HCT116 (cell line): Measurements from ENCODE around the gene KNL1. TPM values are rescaled to one million over a fixed set of nuclear protein-coding genes. Genes with fewer than 3 reads are reported as not detected.

Experiments used
- ATAC-seq: fragments of 200-7000 bp; cut with Tn5 transposase; 2 replicates; pipeline ENCODE4 v1.9.1; 2020; ENCODE audit warnings: mild to moderate bottlenecking, moderate library complexity
- BruUV-seq: library from RNA; stranded (reverse); fragments of 400-500 nt; replicated peaks from 2 replicates; lab custom pipeline; 2021; lab: Mats Ljungman, UMichigan
- CTCF ChIA-PET: fragments of 300-600 bp; sonication (Branson Sonifier 250); formaldehyde crosslinking; loops from one replicate; lab custom pipeline; 2021; ENCODE audit warnings: antibody characterized with exemption; lab: Charles Lee
- POLR2A ChIA-PET: fragments of 300-600, 350-600 bp; sonication (Branson Sonifier 250); formaldehyde crosslinking; loops from one replicate; lab custom pipeline; 2021; ENCODE audit warnings: antibody characterized with exemption; lab: Charles Lee
- RAD21 ChIA-PET, 2 experiments: fragments of 300-600 bp; sonication (Branson Sonifier 250); formaldehyde crosslinking; loops; one replicate each; lab custom pipeline; 2023; ENCODE audit warnings: low total read pairs in 2 of 2; ENCODE audit not compliant: uncharacterized antibody in 2 of 2, unreplicated experiment in 2 of 2, low non-redundant PET in 1 of 2; lab: Charles Lee
- DNase-seq: peaks from one replicate; pipeline ENCODE4 v3.0.0-alpha.2; 2010; ENCODE audit warnings: low read depth, low spot score
- H2AFZ ChIP-seq: fragments of 200-600 bp; shearing (Covaris generic), sonication (generic); 2 replicates; pipeline ENCODE4 v1.6.1; 2017; ENCODE audit warnings: low read depth, mixed run types, mixed read lengths, antibody characterized with exemption, low read length; ENCODE audit not compliant: poor library complexity, severe bottlenecking
- H3K27ac ChIP-seq: 2 replicates; pipeline ENCODE4 v1.5.1; 2012; ENCODE audit warnings: low read depth, low read length
- H3K27me3 ChIP-seq: fragments of 200-600 bp; sonication (generic); 2 replicates; pipeline ENCODE4 v1.6.1; 2016; ENCODE audit warnings: mixed run types, low read length, mixed read lengths; ENCODE audit not compliant: insufficient read depth
- H3K36me3 ChIP-seq, 2 experiments: fragments of 200-500 bp in 1 of 2; fragments of 200-600 bp in 1 of 2; sonication (Bioruptor generic) in 1 of 2; sonication (generic) in 1 of 2; 2 replicates each; pipeline versions ENCODE4 v1.5.1 to v1.6.1; 2014 to 2016; ENCODE audit warnings: low read length in 2 of 2, inconsistent platforms in 1 of 2, mixed read lengths in 1 of 2, mixed run types in 1 of 2; ENCODE audit not compliant: insufficient read depth in 2 of 2, control insufficient read depth in 1 of 2
- H3K4me1 ChIP-seq, 2 experiments: fragments of 200-600 bp in 1 of 2; sonication (generic) in 1 of 2; 2 replicates each; pipeline versions ENCODE4 v1.5.1 to v1.6.1; 2012 to 2017; ENCODE audit warnings: low read length in 2 of 2, inconsistent platforms in 1 of 2, mild to moderate bottlenecking in 1 of 2, mixed read lengths in 1 of 2, mixed run types in 1 of 2, moderate library complexity in 1 of 2; ENCODE audit not compliant: insufficient read depth in 2 of 2, control insufficient read depth in 1 of 2
- H3K4me2 ChIP-seq: fragments of 200-600 bp; sonication (generic); 2 replicates; pipeline ENCODE4 v1.6.1; 2017; ENCODE audit warnings: mixed run types, low read length, mixed read lengths
- H3K4me3 ChIP-seq, 2 experiments: fragments of 200-600 bp in 1 of 2; sonication (generic) in 1 of 2; replicated peaks in 1 of 2; 2 replicates each; pipeline ENCODE4 v1.5.1; 2011 to 2016; ENCODE audit warnings: low read length in 2 of 2, control low read depth in 1 of 2, low read depth in 1 of 2, mild to moderate bottlenecking in 1 of 2, mixed read lengths in 1 of 2, mixed run types in 1 of 2
- H3K79me2 ChIP-seq: fragments of 200-600 bp; sonication (generic); 2 replicates; pipeline ENCODE4 v1.6.1; 2017; ENCODE audit warnings: mild to moderate bottlenecking, mixed run types, low read length, moderate library complexity, mixed read lengths; ENCODE audit not compliant: insufficient read depth
- H3K9ac ChIP-seq: fragments of 200-600 bp; sonication (generic); 2 replicates; pipeline ENCODE4 v1.6.1; 2016; ENCODE audit warnings: low read length, mixed read lengths
- H3K9me2 ChIP-seq: fragments of 200-600 bp; sonication (generic), shearing (Covaris generic); 2 replicates; pipeline ENCODE4 v1.6.1; 2017; ENCODE audit warnings: mixed run types, mild to moderate bottlenecking, moderate library complexity; ENCODE audit not compliant: insufficient read depth
- H3K9me3 ChIP-seq, 2 experiments: fragments of 200-500 bp in 1 of 2; fragments of 200-600 bp in 1 of 2; sonication (Bioruptor generic) in 1 of 2; sonication (generic) in 1 of 2; 2 replicates each; pipeline ENCODE4 v1.6.1; 2014 to 2017; ENCODE audit warnings: low read length in 2 of 2, mixed read lengths in 2 of 2, inconsistent platforms in 1 of 2, low read depth in 1 of 2, mild to moderate bottlenecking in 1 of 2, mixed run types in 1 of 2, moderate library complexity in 1 of 2; ENCODE audit not compliant: control insufficient read depth in 1 of 2, insufficient read depth in 1 of 2
- H4K20me1 ChIP-seq: fragments of 200-600 bp; sonication (generic), shearing (Covaris generic); 2 replicates; pipeline ENCODE4 v1.6.1; 2017; ENCODE audit warnings: mixed run types, mild to moderate bottlenecking, moderate library complexity; ENCODE audit not compliant: insufficient read depth
- ATF3 ChIP-seq: IDR thresholded peaks from 2 replicates; pipeline ENCODE4 v1.6.1; 2012
- CBX3 ChIP-seq: IDR thresholded peaks from 2 replicates; pipeline ENCODE4 v1.6.1; 2012; ENCODE audit warnings: low read depth
- CEBPB ChIP-seq: IDR thresholded peaks from 2 replicates; pipeline ENCODE4 v1.6.1; 2012; ENCODE audit warnings: low read depth
- EGR1 ChIP-seq: IDR thresholded peaks from 2 replicates; pipeline ENCODE4 v1.6.1; 2012; ENCODE audit warnings: low read depth
- ELF1 ChIP-seq: IDR thresholded peaks from 2 replicates; pipeline ENCODE4 v1.6.1; 2012; ENCODE audit warnings: low read depth, borderline replicate concordance
- EZH2phosphoT487 ChIP-seq: fragments of 200-600 bp; IDR thresholded peaks from 2 replicates; pipeline ENCODE4 v1.6.1; 2018; ENCODE audit warnings: antibody characterized with exemption, borderline replicate concordance
- FOSL1 ChIP-seq: IDR thresholded peaks from 2 replicates; pipeline ENCODE4 v1.6.1; 2012; ENCODE audit warnings: low read depth
- MAX ChIP-seq: IDR thresholded peaks from 2 replicates; pipeline ENCODE4 v1.6.1; 2012
- POLR2A ChIP-seq: IDR thresholded peaks from 2 replicates; pipeline ENCODE4 v1.7.0; 2011; ENCODE audit warnings: borderline replicate concordance; ENCODE audit not compliant: insufficient read depth, insufficient read length; ENCODE audit errors: extremely low read depth
- RAD21 ChIP-seq: IDR thresholded peaks from 2 replicates; pipeline ENCODE4 v1.6.1; 2012; ENCODE audit warnings: low read depth, mild to moderate bottlenecking
- SP1 ChIP-seq: IDR thresholded peaks from 2 replicates; pipeline ENCODE4 v1.6.1; 2012; ENCODE audit warnings: low read depth
- TCF7L2 ChIP-seq: IDR thresholded peaks from 2 replicates; pipeline ENCODE4 v1.7.0; 2011; ENCODE audit warnings: borderline replicate concordance, inconsistent platforms; ENCODE audit not compliant: insufficient read depth, insufficient read length; ENCODE audit errors: extremely low read depth
- YY1 ChIP-seq: IDR thresholded peaks from 2 replicates; pipeline ENCODE4 v1.6.1; 2011; ENCODE audit warnings: low read length, low read depth, moderate library complexity, mild to moderate bottlenecking; ENCODE audit not compliant: insufficient replicate concordance; ENCODE audit errors: extremely low read depth
- ZBTB33 ChIP-seq: IDR thresholded peaks from 2 replicates; pipeline ENCODE4 v1.6.1; 2011; ENCODE audit warnings: mild to moderate bottlenecking, low read length, moderate library complexity; ENCODE audit not compliant: insufficient replicate concordance; ENCODE audit errors: extremely low read depth
- ZFX ChIP-seq: fragments of 450-650 bp; IDR thresholded peaks from 2 replicates; pipeline ENCODE4 v1.6.1; 2017
- ZNF274 ChIP-seq: fragments of 200-500 bp; sonication (Bioruptor generic); IDR thresholded peaks from 2 replicates; pipeline ENCODE4 v1.6.1; 2014; ENCODE audit warnings: mild to moderate bottlenecking, low read depth, low read length, inconsistent platforms
- intact Hi-C: fragments of 100-400 bp; cut with micrococcal nuclease; formaldehyde crosslinking; loops from 2 replicates; pipeline ENCODE4 v1.10.0; 2022
- total RNA-seq: library from RNA; stranded (reverse); gene quantifications from one replicate; pipeline ENCODE4 v1.2.1, GENCODE V29; 2021; ENCODE audit not compliant: unreplicated experiment

KNL1 gene
- total RNA-seq, 1 experiment from 2014 or later = 30.6 TPM

GRCh38 chr15:40618906-40619305 lies 24.9 kb downstream of the KNL1 start:
- Histone ChIP-seq H3K27ac (no peak overlapping the region), H3K27me3 (no peaks in the 10 kb centered on the region), H3K9me2 (no peaks in the 10 kb centered on the region), H3K4me2 (no peak overlapping the region), H4K20me1 (no peaks in the 10 kb centered on the region), H3K9me3 (no peaks in the 10 kb centered on the region), H3K36me3 (peaks cover 19 to 29% of the 10 kb centered on the region in 2 experiments), H3K4me1 (no peaks in the 10 kb centered on the region), H3K4me3 (no peak overlapping the region), H2AFZ (no peak overlapping the region), H3K9ac (no peak overlapping the region), H3K79me2 (no peaks in the 10 kb centered on the region)
- CTCF ChIA-PET = no interaction called here
- intact Hi-C loops = no loop called here
- DNase-seq = no peak
- ATAC-seq = no peak
- RAD21 ChIA-PET = no interaction called here
- TF ChIP-seq ATF3 (no peak), SP1 (no peak), RAD21 (no peak), MAX (no peak), CBX3 (no peak), ELF1 (no peak), YY1 (no peak), POLR2A (no peak), ZNF274 (no peak), ZFX (no peak), CEBPB (no peak)
- BruUV-seq = no TSS peak
- POLR2A ChIA-PET = no interaction called here

GRCh38 chr15:40623361-40623760 lies 29.3 kb downstream of the KNL1 start:
- CTCF ChIA-PET = no interaction called here
- Histone ChIP-seq H4K20me1 (no peaks in the 10 kb centered on the region), H2AFZ (no peak overlapping the region), H3K9me3 (no peaks in the 10 kb centered on the region), H3K27ac (no peak overlapping the region), H3K9me2 (no peaks in the 10 kb centered on the region), H3K79me2 (no peaks in the 10 kb centered on the region), H3K4me3 (no peak overlapping the region), H3K27me3 (no peaks in the 10 kb centered on the region), H3K36me3 (peaks cover 18 to 29% of the 10 kb centered on the region in 2 experiments), H3K4me2 (no peak overlapping the region), H3K4me1 (no peaks in the 10 kb centered on the region), H3K9ac (no peak overlapping the region)
- ATAC-seq = no peak
- no peak for TF ChIP-seq EZH2phosphoT487
- TF ChIP-seq MAX = no peak
- no peak for TF ChIP-seq SP1
- no peak for TF ChIP-seq ZBTB33
- TF ChIP-seq ZFX = no peak
- TF ChIP-seq FOSL1 = no peak
- no peak for TF ChIP-seq POLR2A
- no peak for TF ChIP-seq EGR1
- no peak for TF ChIP-seq CBX3
- TF ChIP-seq TCF7L2 = no peak
- TF ChIP-seq ZNF274 = no peak
- TF ChIP-seq ATF3 = no peak
- no TSS peak for BruUV-seq
- RAD21 ChIA-PET = no interaction called here
- DNase-seq = no peak
- POLR2A ChIA-PET = no interaction called here
- intact Hi-C loops = no loop called here
